ENCODE data around the gene FGF14.

FGF14 gene

DNA sequence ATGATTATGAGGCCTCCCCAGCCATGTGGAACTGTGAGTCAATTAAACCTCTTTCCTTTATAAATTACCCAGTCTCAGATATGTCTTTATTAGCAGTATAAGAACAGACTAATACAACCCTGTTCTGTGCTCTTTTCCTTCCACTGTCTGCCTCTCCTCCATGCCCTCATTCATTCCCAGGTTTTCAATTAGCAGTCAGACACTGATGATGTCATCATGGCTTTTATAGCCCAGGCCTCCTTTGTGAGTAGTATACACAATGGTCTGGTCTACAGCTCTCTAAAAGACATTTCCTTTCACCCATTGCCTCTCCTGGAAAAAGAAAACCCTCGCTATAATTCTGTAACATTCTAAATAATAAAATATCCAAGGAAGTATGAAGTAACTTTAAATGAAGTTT is 25.5 kb downstream of the FGF14 start:
- Histone ChIP-seq H3K9me3 (ENCODE audit: insufficient read depth, low read length) (no peaks in the 10 kb centered on the region), H3K36me3 (replicated peaks; ENCODE audit: low read depth, low read length) (no peaks in the 10 kb centered on the region), H3K79me2 (ENCODE audit: low read length) (no peaks in the 10 kb centered on the region), H2AFZ (ENCODE audit: low read depth, low read length) (no peak overlapping the region), H4K20me1 (ENCODE audit: insufficient read depth, low read length) (no peaks in the 10 kb centered on the region), H3K4me3 (ENCODE audit: low read length) (no peak overlapping the region), H3K4me2 (ENCODE audit: low read length) (no peak overlapping the region), H3K9ac (ENCODE audit: low read length) (no peak overlapping the region), H3K4me1 (ENCODE audit: low read length) (no peaks in the 10 kb centered on the region), H3K27ac (ENCODE audit: low read length) (no peak overlapping the region), H3K27me3 (ENCODE audit: low read depth, low read length) (no peaks in the 10 kb centered on the region)
- TF ChIP-seq EZH2phosphoT487 (IDR thresholded peaks at IDR 0.05; ENCODE audit: low read depth) = no peak
- TF ChIP-seq, protein P1, sequence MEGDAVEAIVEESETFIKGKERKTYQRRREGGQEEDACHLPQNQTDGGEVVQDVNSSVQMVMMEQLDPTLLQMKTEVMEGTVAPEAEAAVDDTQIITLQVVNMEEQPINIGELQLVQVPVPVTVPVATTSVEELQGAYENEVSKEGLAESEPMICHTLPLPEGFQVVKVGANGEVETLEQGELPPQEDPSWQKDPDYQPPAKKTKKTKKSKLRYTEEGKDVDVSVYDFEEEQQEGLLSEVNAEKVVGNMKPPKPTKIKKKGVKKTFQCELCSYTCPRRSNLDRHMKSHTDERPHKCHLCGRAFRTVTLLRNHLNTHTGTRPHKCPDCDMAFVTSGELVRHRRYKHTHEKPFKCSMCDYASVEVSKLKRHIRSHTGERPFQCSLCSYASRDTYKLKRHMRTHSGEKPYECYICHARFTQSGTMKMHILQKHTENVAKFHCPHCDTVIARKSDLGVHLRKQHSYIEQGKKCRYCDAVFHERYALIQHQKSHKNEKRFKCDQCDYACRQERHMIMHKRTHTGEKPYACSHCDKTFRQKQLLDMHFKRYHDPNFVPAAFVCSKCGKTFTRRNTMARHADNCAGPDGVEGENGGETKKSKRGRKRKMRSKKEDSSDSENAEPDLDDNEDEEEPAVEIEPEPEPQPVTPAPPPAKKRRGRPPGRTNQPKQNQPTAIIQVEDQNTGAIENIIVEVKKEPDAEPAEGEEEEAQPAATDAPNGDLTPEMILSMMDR (IDR thresholded peaks at IDR 0.05; ENCODE audit: low read depth, low read length) = no peak

- TF ChIP-seq, protein P1 (IDR thresholded peaks at IDR 0.05; ENCODE audit: low read depth, low read length) = no peak
- no peak for TF ChIP-seq EZH2phosphoT487 (IDR thresholded peaks at IDR 0.05; ENCODE audit: low read depth)
- Histone ChIP-seq H3K4me1 (ENCODE audit: low read length) (no peaks in the 10 kb centered on the region), H3K4me2 (ENCODE audit: low read length) (no peak overlapping the region), H3K27ac (ENCODE audit: low read length) (no peak overlapping the region), H3K27me3 (ENCODE audit: low read depth, low read length) (no peaks in the 10 kb centered on the region), H3K9me3 (ENCODE audit: insufficient read depth, low read length) (no peaks in the 10 kb centered on the region), H3K79me2 (ENCODE audit: low read length) (no peaks in the 10 kb centered on the region), H3K4me3 (ENCODE audit: low read length) (no peak overlapping the region), H3K36me3 (replicated peaks; ENCODE audit: low read depth, low read length) (no peaks in the 10 kb centered on the region), H4K20me1 (ENCODE audit: insufficient read depth, low read length) (no peaks in the 10 kb centered on the region), H3K9ac (ENCODE audit: low read length) (no peak overlapping the region), H2AFZ (ENCODE audit: low read depth, low read length) (no peak overlapping the region)
These were observed 27.1 kb downstream of the FGF14 start for GRCh38 chr13:102374726-102375125.

DNA sequence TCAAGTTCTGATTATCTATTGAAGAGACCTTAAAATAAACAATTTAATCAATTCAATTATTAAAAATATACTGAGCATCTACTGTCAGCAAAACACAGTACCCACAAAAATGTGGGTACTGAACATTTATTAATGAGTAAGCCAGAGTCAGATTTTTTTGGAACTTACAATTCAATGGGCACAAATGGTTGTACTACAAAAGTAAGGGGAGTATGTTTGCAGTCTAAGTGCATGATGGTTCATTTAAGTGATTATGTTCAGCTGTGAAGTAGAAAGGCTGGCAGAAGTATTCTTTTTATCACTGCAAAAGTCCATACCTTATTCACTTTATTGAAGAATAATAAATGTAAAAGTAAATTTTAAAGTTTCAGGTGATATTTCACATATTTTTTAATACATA is 27.6 kb downstream of the FGF14 start:
- Histone ChIP-seq H3K4me3 (ENCODE audit: low read length) (no peak overlapping the region), H3K9me3 (ENCODE audit: insufficient read depth, low read length) (no peaks in the 10 kb centered on the region), H3K4me1 (ENCODE audit: low read length) (no peaks in the 10 kb centered on the region), H2AFZ (ENCODE audit: low read depth, low read length) (no peak overlapping the region), H3K27ac (ENCODE audit: low read length) (no peak overlapping the region), H3K9ac (ENCODE audit: low read length) (no peak overlapping the region), H3K36me3 (replicated peaks; ENCODE audit: low read depth, low read length) (no peaks in the 10 kb centered on the region), H3K27me3 (ENCODE audit: low read depth, low read length) (no peaks in the 10 kb centered on the region), H4K20me1 (ENCODE audit: insufficient read depth, low read length) (no peaks in the 10 kb centered on the region), H3K79me2 (ENCODE audit: low read length) (no peaks in the 10 kb centered on the region), H3K4me2 (ENCODE audit: low read length) (no peak overlapping the region)
- TF ChIP-seq EZH2phosphoT487 (IDR thresholded peaks at IDR 0.05; ENCODE audit: low read depth) = no peak
- TF ChIP-seq, protein P1 (IDR thresholded peaks at IDR 0.05; ENCODE audit: low read depth, low read length) = no peak

- Histone ChIP-seq H2AFZ (ENCODE audit: low read depth, low read length) (no peak overlapping the region), H3K4me2 (ENCODE audit: low read length) (no peak overlapping the region), H3K4me1 (ENCODE audit: low read length) (peaks cover 3% of the 10 kb centered on the region; the same call in 1 of the 2 replicates), H3K36me3 (replicated peaks; ENCODE audit: low read depth, low read length) (no peaks in the 10 kb centered on the region), H3K27ac (ENCODE audit: low read length) (no peak overlapping the region), H3K4me3 (ENCODE audit: low read length) (no peak overlapping the region), H3K9ac (ENCODE audit: low read length) (no peak overlapping the region), H4K20me1 (ENCODE audit: insufficient read depth, low read length) (no peaks in the 10 kb centered on the region), H3K27me3 (ENCODE audit: low read depth, low read length) (no peaks in the 10 kb centered on the region), H3K79me2 (ENCODE audit: low read length) (no peaks in the 10 kb centered on the region), H3K9me3 (ENCODE audit: insufficient read depth, low read length) (no peaks in the 10 kb centered on the region)
- TF ChIP-seq, protein P1 (IDR thresholded peaks at IDR 0.05; ENCODE audit: low read depth, low read length) = no peak
These were observed 28.6 kb downstream of the FGF14 start for GRCh38 chr13:102373221-102373620.
